VCaP (cell line): Measurements from ENCODE around the gene EIF6.

ENCODE experiments used
- H3K27ac ChIP-seq: fragments of 450-650 bp; 2 replicates; pipeline ENCODE4 v1.5.1; 2017
- TF ChIP-seq, protein P1 (sequence below): fragments of 450-650 bp; conservative IDR thresholded peaks from 2 replicates; pipeline ENCODE4 v1.5.1; 2017; ENCODE audit warnings: mild to moderate bottlenecking, moderate library complexity

EIF6 gene

DNA sequence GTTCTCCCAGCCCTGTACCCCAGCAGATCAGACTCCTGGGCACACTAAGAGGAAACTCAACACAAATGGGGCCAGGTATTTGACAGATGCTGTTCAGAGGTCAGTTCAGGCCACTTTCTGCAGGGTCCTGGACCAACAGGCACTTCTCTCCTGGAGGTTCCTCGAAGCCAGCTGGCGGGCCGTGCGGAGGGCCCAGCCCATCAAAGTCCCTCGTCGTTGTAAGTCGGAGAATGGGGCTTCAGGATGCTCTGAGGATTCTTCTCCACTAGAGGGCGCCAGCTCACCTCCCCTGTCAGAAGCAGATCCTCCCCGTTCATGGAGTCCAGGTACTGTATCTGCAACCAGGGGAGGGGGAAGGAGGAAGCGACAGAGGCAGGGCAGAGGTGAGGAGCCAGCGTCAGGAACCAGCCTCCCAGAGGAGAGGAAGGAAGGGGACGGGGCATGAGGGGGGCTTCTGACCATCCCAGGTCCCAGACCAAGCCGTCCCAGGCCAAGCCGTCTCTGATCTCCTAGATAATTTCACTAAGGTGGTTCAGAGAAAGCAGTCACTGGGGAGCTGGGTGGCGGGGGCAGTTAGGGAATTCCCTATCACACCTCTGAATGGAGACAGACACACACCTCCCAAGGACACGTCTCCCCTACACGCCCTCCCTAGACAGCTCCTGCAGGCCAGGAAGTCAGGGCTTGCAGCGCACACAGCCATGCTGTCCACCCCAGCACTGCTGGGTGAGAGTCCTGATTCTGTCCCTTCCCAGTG, 19.3 kb upstream of the EIF6 start:
- TF ChIP-seq, protein P1, sequence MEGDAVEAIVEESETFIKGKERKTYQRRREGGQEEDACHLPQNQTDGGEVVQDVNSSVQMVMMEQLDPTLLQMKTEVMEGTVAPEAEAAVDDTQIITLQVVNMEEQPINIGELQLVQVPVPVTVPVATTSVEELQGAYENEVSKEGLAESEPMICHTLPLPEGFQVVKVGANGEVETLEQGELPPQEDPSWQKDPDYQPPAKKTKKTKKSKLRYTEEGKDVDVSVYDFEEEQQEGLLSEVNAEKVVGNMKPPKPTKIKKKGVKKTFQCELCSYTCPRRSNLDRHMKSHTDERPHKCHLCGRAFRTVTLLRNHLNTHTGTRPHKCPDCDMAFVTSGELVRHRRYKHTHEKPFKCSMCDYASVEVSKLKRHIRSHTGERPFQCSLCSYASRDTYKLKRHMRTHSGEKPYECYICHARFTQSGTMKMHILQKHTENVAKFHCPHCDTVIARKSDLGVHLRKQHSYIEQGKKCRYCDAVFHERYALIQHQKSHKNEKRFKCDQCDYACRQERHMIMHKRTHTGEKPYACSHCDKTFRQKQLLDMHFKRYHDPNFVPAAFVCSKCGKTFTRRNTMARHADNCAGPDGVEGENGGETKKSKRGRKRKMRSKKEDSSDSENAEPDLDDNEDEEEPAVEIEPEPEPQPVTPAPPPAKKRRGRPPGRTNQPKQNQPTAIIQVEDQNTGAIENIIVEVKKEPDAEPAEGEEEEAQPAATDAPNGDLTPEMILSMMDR = peak; percentile 98
- H3K27ac ChIP-seq = peak overlapping the region; percentile 15; the same call in 1 of the 2 replicates

DNA sequence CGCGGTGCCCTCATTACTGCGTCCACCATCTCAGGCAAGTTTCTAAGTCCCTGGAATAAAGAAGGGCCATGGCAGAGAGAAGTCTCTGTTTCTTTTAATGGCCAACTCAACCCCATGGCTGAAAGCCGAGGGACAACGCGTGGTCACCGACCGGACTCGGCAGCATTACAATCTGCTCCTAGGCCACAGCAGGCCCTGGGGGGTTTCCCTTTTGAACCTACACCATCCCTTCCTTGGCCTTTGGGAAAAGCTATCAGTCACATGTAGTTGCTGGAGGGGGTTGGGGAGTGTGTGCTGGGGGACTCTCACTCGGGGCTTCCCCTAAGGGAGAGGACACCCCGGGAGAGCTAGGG, 18.8 kb upstream of the EIF6 start:
- peak overlapping the region; percentile 43 for H3K27ac ChIP-seq
- TF ChIP-seq, protein P1 = no peak

DNA sequence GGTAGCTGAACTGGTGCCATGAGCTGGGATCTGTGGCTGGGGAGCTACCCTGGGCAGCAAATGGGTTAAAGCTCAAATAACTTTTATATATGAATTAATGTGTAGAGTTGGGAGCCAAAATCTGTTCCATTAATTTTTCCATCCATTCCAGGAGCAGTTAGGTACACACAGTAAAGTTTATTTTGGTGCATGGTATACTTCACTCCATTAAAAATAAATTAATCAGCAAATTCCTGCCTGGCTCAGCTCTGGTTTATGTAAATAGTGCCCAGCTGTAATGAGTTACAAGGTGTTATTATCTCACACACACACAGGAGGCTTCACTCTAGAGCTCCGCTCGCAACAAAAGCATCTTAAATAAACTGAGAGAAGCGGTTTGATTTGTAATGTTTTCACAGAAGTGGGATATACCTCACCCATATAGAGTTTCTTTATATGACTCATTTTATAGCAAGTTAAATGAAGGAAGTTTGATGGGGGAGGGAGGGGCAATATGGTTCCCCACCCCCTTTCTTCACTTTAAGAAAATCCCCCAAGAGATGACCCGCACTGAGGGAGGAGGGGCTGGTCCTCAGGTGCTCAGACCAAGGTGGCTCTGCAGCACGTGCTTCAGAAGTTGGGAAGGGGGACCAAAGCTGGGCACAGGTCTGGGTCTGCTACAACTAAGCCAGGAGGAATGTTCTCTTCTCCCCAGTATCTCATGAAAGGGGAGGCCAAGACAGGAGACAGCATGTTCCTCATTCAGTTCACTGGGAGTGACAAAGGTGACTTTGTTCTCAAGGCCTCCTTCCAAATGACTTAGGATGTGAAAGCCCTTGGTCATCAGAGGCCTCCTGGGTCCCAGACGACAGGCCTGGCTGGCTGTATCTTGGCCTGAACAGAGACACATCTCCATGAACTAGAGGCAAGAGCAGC, 18.1 kb upstream of the EIF6 start:
- peak overlapping the region; percentile 43 for H3K27ac ChIP-seq
- TF ChIP-seq, protein P1 = no peak

DNA sequence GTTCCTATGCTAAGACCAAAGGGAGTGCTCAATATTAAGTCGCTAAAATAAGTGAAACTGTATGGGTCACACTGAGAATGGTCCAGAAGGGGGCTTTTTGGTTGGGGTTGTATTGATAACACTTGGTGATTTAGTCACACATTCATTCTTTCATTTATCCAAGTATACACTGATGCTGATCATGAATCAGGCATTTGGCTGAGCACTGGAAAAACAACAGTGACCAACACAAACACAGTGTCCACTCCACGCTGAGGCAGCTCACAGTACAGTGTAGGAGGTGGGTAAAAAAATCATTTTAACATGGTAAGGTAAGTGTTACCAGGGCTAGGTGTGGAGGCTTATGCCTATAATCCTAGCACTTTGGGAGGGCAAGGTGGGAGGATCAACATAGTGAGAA, 16.9 kb upstream of the EIF6 start:
- TF ChIP-seq, protein P1 = no peak
- no peak overlapping the region; the same call in 1 of the 2 replicates for H3K27ac ChIP-seq

- H3K27ac ChIP-seq = no peak overlapping the region
- TF ChIP-seq, protein P1 = no peak
These were observed 16.1 kb upstream of the EIF6 start for GRCh38 chr20:35300469-35301262.

GRCh38 chr20:35299780-35300179, 15.2 kb upstream of the EIF6 start:
- no peak overlapping the region for H3K27ac ChIP-seq
- TF ChIP-seq, protein P1 = no peak

- H3K27ac ChIP-seq = no peak overlapping the region
- TF ChIP-seq, protein P1 = no peak
These were observed 13.7 kb upstream of the EIF6 start for GRCh38 chr20:35298264-35298663.
